K562 (cell line): ENCODE data around the gene TRANK1. TPM values are rescaled to one million over a fixed set of nuclear protein-coding genes. Genes with fewer than 3 reads are reported as not detected.
A peak's percentile ranks its signal among the peaks of the same experiment; 100 is the strongest.

ENCODE experiments used
- ASH1L ChIP-seq: fragments of 450-650 bp; IDR thresholded peaks from 2 replicates; pipeline ENCODE4 v1.6.1; 2018; ENCODE audit warnings: borderline replicate concordance, mild to moderate bottlenecking, low read depth; ENCODE audit not compliant: partially characterized antibody
- BRCA1 ChIP-seq, 2 experiments: fragments of 450-650 bp in 1 of 2; sonication (generic) in 1 of 2; formaldehyde crosslinking in 1 of 2; IDR thresholded peaks; 2 replicates each; pipeline versions ENCODE4 v1.5.0 to v1.6.1; 2017 to 2020; ENCODE audit warnings: mild to moderate bottlenecking in 1 of 2, missing genetic modification reagents in 1 of 2
- CBX5 ChIP-seq: IDR thresholded peaks from 2 replicates; pipeline ENCODE4 v1.6.1; 2014; ENCODE audit warnings: low read depth, borderline replicate concordance
- CCNT2 ChIP-seq: IDR thresholded peaks from 2 replicates; pipeline ENCODE4 v1.6.1; 2011; ENCODE audit warnings: borderline replicate concordance, low read depth, mild to moderate bottlenecking, moderate library complexity, mixed read lengths, low read length; ENCODE audit not compliant: insufficient read length; ENCODE audit errors: extremely low read depth
- NRF1 ChIP-seq, 2 experiments: fragments of 450-650 bp; IDR thresholded peaks in 1 of 2; conservative IDR thresholded peaks in 1 of 2; 2 replicates each; pipeline ENCODE4 v1.6.1; 2014; ENCODE audit warnings: mild to moderate bottlenecking in 2 of 2
- SMAD1 ChIP-seq: fragments of 150-350 bp; IDR thresholded peaks from 2 replicates; pipeline ENCODE4 v1.6.1; 2014; ENCODE audit warnings: low read length, low read depth; ENCODE audit not compliant: partially characterized antibody
- ZEB2 ChIP-seq: fragments of 450-650 bp; IDR thresholded peaks from 2 replicates; pipeline ENCODE4 v1.6.1; 2016
- ZNF124 ChIP-seq: sonication (generic); formaldehyde crosslinking; IDR thresholded peaks from 2 replicates; pipeline ENCODE4 v1.8.1; 2022; ENCODE audit warnings: missing genetic modification reagents
- ZNF24 ChIP-seq: fragments of 450-650 bp; IDR thresholded peaks from 2 replicates; pipeline ENCODE4 v1.6.1; 2016
- ZNF384 ChIP-seq: IDR thresholded peaks from 2 replicates; pipeline ENCODE4 v1.6.1; 2012; ENCODE audit warnings: low read depth, low read length, improper control_type of control experiment
- ZNF408 ChIP-seq: fragments of 250-450 bp; sonication (Bioruptor Pico); IDR thresholded peaks from 2 replicates; pipeline ENCODE4 v1.4.0; 2020; ENCODE audit warnings: low read depth, mild to moderate bottlenecking, moderate library complexity
- ZNF57 ChIP-seq: fragments of 450-650 bp; formaldehyde crosslinking; IDR thresholded peaks from 2 replicates; pipeline ENCODE4 v1.4.0; 2020; ENCODE audit warnings: mild to moderate bottlenecking, moderate library complexity
- polyA plus RNA-seq, 8 experiments: library from polyadenylated mRNA; depleted of rRNA in 4 of 8; stranded (reverse) in 5 of 8; unstranded in 3 of 8; fragments of >200 nt; fragmentation: Nextera tagmentation in 2 of 8; fragmentation: Illumina TruSeq in 1 of 8; extraction: Ambion mirVana in 2 of 8; extraction: Trizol in 1 of 8; gene quantifications; 2 replicates each; pipeline versions ENCODE4 v1.2.1 to v1.2.3, GENCODE V29; 2011 to 2014; ENCODE audit warnings: inconsistent platforms in 1 of 8, missing spikeins in 1 of 8
- total RNA-seq, 7 experiments: library from RNA; depleted of rRNA in 6 of 7; stranded (reverse); fragments of >200 nt in 6 of 7; fragmentation: Illumina TruSeq in 2 of 7; extraction: Trizol in 2 of 7; gene quantifications; 2 replicates each; pipeline versions ENCODE4 v1.2.1 to v1.2.3, GENCODE V29; 2011 to 2021; ENCODE audit warnings: low replicate concordance in 1 of 7
- TF ChIP-seq, protein P1 (sequence below): sonication (generic); formaldehyde crosslinking; IDR thresholded peaks from 2 replicates; pipeline ENCODE4 v1.8.0; 2023; ENCODE audit warnings: mild to moderate bottlenecking, missing genetic modification reagents
- TF ChIP-seq, protein P2 (sequence below), 2 experiments: fragments of 150-350 bp in 1 of 2; IDR thresholded peaks; 2 replicates each; pipeline ENCODE4 v1.6.1; 2012 to 2016; ENCODE audit warnings: low read depth in 2 of 2, low read length in 2 of 2, mild to moderate bottlenecking in 1 of 2, moderate library complexity in 1 of 2
- TF ChIP-seq, protein P3 (sequence below): sonication (generic); formaldehyde crosslinking; IDR thresholded peaks from 2 replicates; pipeline ENCODE4 v1.4.0; 2020; ENCODE audit warnings: mild to moderate bottlenecking, missing genetic modification reagents
- TF ChIP-seq, protein P4 (sequence below): fragments of 250-450 bp; sonication (Bioruptor Pico); IDR thresholded peaks from 2 replicates; pipeline ENCODE4 v1.4.0; 2020

The TRANK1 gene
- total and polyA plus RNA-seq, 9 of the 15 experiments (the other 6 are each of a cell fraction or from before 2014, with no cell fraction given) = 0.41 to 5.3 (median 2.1) TPM

DNA sequence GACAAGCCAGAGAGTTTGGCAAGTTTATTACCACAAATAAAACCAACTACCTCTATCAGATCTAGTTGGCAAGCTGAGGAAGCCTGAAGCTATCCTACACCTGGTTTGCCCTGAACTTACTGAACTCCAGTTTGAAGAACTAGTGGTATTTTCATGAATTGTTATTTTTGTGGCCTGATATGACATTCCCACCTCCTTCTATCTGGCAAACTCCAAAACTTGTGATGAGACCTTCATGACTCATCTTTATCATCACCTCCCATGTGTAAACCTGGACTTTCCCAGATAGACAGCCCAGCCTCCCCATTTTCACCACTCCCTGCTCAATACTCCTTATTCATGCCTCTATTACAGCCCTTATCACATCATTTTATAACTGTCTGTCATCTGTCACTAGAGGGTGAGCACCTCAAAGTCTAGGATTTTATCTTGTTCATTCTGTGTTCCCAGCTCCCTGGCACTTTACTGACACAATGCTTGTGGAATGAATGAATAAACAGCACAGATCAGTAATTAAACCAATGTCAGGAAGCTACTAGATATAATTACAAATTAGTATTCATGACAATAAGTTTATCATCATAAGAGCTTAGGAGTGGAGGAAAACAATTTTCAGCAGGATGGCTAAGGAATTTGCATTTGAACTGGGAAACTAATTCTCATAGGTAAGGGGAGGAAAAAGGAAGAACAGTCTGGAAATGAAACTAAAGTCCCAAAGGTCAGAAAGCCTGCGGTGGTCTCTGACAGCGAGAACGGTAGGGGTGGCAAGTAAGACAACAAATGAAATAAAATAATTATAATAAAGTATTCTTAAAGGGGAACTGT lies 13.2 kb upstream of the TRANK1 start (continued):
- TF ChIP-seq BRCA1 (IDR thresholded peaks at IDR 0.05) = no peak
- TF ChIP-seq BRCA1 (CRISPR knock-in tag; IDR thresholded peaks at IDR 0.05) = no peak
- peak; percentile 98 for TF ChIP-seq CCNT2
- TF ChIP-seq, protein P1, sequence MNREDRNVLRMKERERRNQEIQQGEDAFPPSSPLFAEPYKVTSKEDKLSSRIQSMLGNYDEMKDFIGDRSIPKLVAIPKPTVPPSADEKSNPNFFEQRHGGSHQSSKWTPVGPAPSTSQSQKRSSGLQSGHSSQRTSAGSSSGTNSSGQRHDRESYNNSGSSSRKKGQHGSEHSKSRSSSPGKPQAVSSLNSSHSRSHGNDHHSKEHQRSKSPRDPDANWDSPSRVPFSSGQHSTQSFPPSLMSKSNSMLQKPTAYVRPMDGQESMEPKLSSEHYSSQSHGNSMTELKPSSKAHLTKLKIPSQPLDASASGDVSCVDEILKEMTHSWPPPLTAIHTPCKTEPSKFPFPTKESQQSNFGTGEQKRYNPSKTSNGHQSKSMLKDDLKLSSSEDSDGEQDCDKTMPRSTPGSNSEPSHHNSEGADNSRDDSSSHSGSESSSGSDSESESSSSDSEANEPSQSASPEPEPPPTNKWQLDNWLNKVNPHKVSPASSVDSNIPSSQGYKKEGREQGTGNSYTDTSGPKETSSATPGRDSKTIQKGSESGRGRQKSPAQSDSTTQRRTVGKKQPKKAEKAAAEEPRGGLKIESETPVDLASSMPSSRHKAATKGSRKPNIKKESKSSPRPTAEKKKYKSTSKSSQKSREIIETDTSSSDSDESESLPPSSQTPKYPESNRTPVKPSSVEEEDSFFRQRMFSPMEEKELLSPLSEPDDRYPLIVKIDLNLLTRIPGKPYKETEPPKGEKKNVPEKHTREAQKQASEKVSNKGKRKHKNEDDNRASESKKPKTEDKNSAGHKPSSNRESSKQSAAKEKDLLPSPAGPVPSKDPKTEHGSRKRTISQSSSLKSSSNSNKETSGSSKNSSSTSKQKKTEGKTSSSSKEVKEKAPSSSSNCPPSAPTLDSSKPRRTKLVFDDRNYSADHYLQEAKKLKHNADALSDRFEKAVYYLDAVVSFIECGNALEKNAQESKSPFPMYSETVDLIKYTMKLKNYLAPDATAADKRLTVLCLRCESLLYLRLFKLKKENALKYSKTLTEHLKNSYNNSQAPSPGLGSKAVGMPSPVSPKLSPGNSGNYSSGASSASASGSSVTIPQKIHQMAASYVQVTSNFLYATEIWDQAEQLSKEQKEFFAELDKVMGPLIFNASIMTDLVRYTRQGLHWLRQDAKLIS (CRISPR knock-in tag) = no peak
- TF ChIP-seq NRF1 (conservative IDR thresholded peaks at IDR 0.05 in 1 of 2, IDR thresholded peaks at IDR 0.05 in 1 of 2) = peak; percentile 30 to 44; a peak in 3 of 4 replicates
- TF ChIP-seq ZNF124 (CRISPR knock-in tag) = no peak
- TF ChIP-seq ZEB2 = peak; percentile 99
- TF ChIP-seq, protein P2, sequence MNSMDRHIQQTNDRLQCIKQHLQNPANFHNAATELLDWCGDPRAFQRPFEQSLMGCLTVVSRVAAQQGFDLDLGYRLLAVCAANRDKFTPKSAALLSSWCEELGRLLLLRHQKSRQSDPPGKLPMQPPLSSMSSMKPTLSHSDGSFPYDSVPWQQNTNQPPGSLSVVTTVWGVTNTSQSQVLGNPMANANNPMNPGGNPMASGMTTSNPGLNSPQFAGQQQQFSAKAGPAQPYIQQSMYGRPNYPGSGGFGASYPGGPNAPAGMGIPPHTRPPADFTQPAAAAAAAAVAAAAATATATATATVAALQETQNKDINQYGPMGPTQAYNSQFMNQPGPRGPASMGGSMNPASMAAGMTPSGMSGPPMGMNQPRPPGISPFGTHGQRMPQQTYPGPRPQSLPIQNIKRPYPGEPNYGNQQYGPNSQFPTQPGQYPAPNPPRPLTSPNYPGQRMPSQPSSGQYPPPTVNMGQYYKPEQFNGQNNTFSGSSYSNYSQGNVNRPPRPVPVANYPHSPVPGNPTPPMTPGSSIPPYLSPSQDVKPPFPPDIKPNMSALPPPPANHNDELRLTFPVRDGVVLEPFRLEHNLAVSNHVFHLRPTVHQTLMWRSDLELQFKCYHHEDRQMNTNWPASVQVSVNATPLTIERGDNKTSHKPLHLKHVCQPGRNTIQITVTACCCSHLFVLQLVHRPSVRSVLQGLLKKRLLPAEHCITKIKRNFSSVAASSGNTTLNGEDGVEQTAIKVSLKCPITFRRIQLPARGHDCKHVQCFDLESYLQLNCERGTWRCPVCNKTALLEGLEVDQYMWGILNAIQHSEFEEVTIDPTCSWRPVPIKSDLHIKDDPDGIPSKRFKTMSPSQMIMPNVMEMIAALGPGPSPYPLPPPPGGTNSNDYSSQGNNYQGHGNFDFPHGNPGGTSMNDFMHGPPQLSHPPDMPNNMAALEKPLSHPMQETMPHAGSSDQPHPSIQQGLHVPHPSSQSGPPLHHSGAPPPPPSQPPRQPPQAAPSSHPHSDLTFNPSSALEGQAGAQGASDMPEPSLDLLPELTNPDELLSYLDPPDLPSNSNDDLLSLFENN (IDR thresholded peaks at IDR 0.05; ENCODE audit: low read depth in 2 of 2, low read length in 2 of 2) = peak in 1 of 2 experiments; percentile 89; a peak in 2 of 4 replicates
- TF ChIP-seq ZNF57 (CRISPR knock-in tag) = no peak
- no peak for TF ChIP-seq ZNF384
- TF ChIP-seq ZNF408 = no peak
- peak; percentile 79; the same call in 1 of the 2 replicates for TF ChIP-seq ZNF24
- TF ChIP-seq, protein P3, sequence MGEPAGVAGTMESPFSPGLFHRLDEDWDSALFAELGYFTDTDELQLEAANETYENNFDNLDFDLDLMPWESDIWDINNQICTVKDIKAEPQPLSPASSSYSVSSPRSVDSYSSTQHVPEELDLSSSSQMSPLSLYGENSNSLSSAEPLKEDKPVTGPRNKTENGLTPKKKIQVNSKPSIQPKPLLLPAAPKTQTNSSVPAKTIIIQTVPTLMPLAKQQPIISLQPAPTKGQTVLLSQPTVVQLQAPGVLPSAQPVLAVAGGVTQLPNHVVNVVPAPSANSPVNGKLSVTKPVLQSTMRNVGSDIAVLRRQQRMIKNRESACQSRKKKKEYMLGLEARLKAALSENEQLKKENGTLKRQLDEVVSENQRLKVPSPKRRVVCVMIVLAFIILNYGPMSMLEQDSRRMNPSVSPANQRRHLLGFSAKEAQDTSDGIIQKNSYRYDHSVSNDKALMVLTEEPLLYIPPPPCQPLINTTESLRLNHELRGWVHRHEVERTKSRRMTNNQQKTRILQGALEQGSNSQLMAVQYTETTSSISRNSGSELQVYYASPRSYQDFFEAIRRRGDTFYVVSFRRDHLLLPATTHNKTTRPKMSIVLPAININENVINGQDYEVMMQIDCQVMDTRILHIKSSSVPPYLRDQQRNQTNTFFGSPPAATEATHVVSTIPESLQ = no peak
- no peak for TF ChIP-seq ASH1L
- TF ChIP-seq, protein P4, sequence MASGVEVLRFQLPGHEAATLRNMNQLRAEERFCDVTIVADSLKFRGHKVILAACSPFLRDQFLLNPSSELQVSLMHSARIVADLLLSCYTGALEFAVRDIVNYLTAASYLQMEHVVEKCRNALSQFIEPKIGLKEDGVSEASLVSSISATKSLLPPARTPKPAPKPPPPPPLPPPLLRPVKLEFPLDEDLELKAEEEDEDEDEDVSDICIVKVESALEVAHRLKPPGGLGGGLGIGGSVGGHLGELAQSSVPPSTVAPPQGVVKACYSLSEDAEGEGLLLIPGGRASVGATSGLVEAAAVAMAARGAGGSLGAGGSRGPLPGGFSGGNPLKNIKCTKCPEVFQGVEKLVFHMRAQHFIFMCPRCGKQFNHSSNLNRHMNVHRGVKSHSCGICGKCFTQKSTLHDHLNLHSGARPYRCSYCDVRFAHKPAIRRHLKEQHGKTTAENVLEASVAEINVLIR = no peak
- peak; percentile 74 for TF ChIP-seq SMAD1
- no peak for TF ChIP-seq CBX5
